NB4 (cell line): ENCODE data around the gene SPATA3.

Source experiments
- MAX ChIP-seq: IDR thresholded peaks from 2 replicates; pipeline ENCODE4 v1.6.1; 2011; ENCODE audit warnings: low read depth, low read length
- POLR2A ChIP-seq: IDR thresholded peaks from 2 replicates; pipeline ENCODE4 v1.6.1; 2011; ENCODE audit warnings: mild to moderate bottlenecking; ENCODE audit not compliant: insufficient read length; ENCODE audit errors: extremely low read depth
- TF ChIP-seq, protein P1 (sequence below): IDR thresholded peaks from one replicate; pipeline ENCODE4 v1.5.1; 2012; ENCODE audit warnings: low read depth, low read length

- TF ChIP-seq, protein P1, sequence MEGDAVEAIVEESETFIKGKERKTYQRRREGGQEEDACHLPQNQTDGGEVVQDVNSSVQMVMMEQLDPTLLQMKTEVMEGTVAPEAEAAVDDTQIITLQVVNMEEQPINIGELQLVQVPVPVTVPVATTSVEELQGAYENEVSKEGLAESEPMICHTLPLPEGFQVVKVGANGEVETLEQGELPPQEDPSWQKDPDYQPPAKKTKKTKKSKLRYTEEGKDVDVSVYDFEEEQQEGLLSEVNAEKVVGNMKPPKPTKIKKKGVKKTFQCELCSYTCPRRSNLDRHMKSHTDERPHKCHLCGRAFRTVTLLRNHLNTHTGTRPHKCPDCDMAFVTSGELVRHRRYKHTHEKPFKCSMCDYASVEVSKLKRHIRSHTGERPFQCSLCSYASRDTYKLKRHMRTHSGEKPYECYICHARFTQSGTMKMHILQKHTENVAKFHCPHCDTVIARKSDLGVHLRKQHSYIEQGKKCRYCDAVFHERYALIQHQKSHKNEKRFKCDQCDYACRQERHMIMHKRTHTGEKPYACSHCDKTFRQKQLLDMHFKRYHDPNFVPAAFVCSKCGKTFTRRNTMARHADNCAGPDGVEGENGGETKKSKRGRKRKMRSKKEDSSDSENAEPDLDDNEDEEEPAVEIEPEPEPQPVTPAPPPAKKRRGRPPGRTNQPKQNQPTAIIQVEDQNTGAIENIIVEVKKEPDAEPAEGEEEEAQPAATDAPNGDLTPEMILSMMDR = no peak
- TF ChIP-seq POLR2A (no peak), MAX (no peak)
Measured at GRCh38 chr2:231015926-231016325, 20.0 kb downstream of the SPATA3 start.
